GM18867 (cell line): ENCODE results near the gene MMP7.

Experiments
- ATAC-seq: cut with Tn5 transposase; IDR thresholded peaks from one replicate; pipeline ENCODE4 v1.9.1; 2021; ENCODE audit warnings: mild to moderate bottlenecking, moderate library complexity; ENCODE audit not compliant: unreplicated experiment

The MMP7 gene, protein sequence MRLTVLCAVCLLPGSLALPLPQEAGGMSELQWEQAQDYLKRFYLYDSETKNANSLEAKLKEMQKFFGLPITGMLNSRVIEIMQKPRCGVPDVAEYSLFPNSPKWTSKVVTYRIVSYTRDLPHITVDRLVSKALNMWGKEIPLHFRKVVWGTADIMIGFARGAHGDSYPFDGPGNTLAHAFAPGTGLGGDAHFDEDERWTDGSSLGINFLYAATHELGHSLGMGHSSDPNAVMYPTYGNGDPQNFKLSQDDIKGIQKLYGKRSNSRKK

GRCh38 chr11:102530558-102530957 is at the start of gene MMP7:
TSS of gene MMP7 (minus strand) at chr11:102530747. CDS start at chr11:102530700, 47 bp downstream.
- no peak for ATAC-seq

DNA sequence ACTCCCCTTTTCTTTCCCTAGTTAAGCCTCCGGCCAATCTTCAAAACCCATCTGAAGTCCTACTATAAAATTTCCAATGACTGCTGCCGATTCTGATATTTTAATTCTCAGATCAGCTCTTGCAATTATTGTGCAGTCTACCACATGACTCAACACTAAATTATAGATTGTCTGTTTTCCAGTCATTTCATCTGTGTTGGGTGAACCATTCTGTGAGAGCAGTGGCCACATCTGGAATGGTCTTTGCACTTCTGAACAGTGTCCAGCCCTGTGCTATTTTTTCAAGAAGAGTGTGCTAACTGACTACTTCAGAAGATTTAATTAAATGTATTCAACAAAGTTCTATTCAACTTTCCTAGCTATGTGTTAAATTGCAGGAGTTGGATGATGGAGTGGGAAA is 47.2 kb upstream of the MMP7 start:
- no peak for ATAC-seq

GRCh38 chr11:102577182-102577581 is 46.6 kb upstream of the MMP7 start:
- no peak for ATAC-seq

GRCh38 chr11:102576350-102576749 is 45.8 kb upstream of the MMP7 start:
- ATAC-seq, result no peak

GRCh38 chr11:102575012-102575411 is 44.5 kb upstream of the MMP7 start:
- ATAC-seq, result no peak

DNA sequence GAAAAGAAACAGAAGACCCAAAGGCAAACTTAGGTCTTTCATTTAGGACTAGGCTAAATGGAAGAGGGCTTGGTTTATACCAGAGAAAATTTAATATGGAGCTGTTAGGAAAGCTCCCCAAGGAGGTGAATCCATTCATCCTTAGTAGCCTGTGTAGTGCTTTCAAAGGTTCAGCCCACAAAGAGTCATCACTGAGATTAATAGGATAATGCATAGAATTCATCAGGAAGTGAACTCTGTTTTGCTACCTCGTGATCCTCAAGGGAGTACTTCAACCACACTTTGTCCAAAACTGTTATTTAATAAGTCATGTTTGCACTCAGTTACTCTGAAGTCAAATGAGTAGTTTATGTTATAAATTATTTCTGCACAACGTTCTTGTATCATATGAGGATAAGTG is 43.3 kb upstream of the MMP7 start:
- no peak for ATAC-seq

GRCh38 chr11:102572554-102573220 is 42.1 kb upstream of the MMP7 start:
- ATAC-seq, result no peak

DNA sequence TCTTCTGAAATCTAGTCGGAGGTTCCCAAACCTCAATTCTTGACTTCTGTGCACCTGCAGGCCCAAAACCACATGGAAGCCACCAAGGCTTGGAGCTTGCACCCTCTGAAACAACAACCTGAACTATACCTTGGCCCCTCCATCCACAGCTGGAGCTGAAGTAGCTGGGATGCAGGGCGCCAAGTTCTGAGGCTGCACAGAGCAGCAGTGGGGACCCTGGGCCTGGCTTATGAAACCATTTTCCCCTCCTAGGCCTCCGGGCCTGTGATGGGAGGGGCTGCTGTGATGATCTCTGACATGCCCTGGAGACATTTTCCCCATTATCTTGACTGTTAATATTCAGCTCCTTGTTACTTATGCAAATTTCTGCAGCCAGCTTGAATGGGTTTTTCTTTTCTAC is 38.3 kb upstream of the MMP7 start:
- no peak for ATAC-seq

DNA sequence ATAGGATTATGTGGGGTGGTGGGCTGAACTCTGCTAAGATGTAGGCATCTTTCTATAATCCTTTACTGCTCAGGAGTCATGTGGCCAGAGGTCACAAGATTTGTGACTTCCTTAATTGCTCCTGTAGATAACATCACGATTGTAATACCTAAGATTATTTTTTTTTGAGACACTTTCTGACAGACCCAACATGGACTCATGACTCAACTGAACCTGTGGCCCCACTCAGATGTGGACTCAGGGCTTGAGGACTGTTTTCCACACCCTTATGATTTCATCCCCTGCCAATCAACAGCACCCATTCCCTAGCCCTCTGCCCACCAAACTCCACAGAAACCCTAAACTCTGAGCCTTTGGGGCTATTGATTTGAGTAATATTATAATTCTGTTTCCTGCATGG is 35.6 kb upstream of the MMP7 start:
- no peak for ATAC-seq

DNA sequence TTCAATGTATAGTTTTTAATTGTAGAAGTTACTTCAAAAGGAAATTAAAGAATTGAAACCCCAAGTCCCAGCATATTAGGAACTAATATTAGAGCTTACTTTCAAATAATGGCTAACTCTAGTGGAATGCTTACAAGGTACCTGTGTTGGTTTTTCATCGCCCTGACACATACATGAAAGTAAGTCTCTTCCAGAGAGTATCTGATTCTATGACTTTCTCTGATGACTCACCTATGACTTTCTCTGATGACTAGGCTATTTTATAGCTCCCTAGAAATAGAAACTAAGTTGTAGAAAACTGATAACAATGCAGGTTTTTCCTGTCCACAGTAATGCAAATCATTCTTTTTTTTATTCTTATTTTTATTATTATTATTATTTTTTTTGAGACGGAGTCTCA is 33.6 kb upstream of the MMP7 start:
- peak; percentile 63 for ATAC-seq

DNA sequence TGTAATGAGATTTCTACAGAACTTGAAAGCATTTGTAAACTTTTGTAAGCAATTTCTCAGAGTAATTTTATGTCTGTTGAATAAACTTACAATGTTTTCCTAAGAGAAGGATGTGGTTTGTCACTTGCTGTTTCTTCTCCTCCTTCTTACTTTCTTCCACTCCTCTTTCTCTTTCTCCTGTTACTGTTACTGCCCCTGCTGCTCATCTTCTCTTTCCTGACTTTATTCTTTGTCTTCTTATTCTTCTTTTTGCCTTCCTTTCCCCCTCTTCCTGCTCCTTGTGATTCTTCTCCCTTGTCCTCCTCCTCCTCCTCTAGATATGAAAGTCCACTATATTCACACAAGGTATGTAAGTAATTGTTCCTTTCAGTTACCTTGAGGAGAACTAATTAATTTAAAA is 31.1 kb upstream of the MMP7 start:
- no peak for ATAC-seq

- ATAC-seq, result peak; percentile 81
Observed at GRCh38 chr11:102560555-102561011, 30.0 kb upstream of the MMP7 start.

DNA sequence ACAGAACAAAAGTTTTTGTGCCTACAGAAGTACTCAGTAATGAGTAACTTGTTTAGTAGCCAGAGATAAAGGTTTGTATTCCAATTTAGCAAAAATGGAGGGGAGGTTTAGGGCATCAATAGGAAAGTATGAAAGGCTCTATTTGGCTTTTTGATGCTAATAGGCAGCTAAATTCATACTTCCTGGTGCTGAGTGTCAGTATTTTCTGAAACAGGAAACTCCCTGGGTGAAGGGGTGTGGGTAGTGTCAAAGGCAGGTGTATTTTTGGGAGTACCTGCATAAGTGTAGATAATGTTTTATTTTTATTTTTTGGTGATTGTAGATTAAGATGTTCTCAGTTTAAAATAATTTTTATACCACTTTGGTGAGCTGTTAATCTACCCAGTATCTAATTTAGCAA is 29.3 kb upstream of the MMP7 start:
- ATAC-seq, result peak; percentile 45

DNA sequence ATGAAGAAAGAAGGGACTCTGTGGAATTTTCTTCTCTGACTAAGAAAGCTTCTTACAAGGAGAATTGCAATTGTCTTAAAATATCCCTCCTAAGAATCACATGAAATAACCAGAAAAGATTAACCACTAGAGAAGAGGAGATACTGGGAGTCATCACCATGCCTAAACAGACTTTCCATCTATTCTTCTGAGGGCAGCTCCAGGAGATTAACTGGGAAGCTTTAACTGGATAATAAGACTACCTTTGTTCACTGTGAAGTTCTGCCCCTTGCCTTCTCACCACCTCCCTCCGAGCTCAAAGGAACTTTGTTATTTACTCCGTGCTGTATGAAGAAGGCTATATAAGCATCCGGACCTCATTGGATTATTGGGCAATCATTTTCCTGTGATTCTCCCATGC is 24.5 kb upstream of the MMP7 start:
- ATAC-seq, result no peak

DNA sequence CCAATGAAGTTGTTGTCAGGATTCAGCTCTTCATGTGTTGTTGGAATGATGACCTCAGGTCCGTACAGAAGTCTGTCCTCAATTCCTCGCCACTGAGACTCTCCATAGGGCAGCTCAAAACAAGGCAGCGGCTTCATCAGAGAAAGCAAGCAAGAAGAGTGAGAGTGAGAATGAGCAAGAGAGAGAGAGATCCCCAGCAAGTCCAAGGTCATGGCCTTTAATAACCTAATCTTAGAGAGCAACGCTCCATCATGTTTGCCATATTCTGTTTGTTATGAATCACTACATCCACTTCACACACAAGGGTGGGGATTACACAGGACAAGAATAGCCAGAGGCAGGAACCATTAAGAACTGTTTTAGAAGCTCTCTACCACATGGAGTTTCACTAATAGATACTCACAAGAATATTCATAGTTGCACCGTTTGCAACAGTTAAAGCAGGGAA is 23.3 kb upstream of the MMP7 start:
- peak; percentile 82 for ATAC-seq

DNA sequence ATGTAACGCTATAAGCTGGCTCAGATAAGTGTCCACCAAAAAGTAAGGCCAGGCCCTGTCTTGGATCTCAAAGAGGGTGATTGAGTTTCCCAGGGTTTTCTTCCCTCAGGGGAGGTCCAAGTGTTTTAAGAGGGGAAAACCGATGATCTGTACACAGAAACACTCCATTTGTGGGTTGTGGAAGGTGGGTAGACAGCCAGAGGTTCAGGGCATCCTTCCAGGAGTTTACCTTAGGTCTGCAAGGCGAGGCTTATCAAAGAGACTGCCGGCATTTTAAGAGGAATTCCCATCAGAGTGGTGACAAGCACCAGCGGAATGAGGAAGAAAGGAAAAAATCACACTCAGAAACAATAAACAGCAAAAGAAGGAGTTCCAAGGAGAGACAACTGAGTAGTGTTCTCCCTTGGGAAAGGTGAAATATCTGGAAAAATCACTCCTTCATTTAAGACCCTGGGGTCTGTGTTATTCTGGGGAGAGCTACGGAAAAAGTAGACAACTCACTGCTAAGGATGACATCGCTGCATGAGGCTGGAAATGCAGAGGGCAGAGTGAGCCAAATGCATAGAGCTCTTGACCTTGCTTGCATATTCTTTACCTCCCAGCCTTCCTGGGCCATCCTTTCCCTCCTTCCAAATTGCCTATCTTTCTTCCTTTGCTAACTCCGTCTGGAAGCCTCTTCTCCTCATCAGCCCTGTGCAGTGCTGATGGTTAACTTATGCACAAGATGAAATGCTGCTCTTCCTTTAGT is 22.1 kb upstream of the MMP7 start:
- no peak for ATAC-seq

- ATAC-seq, result no peak
Observed at GRCh38 chr11:102552020-102552419, 21.5 kb upstream of the MMP7 start.

GRCh38 chr11:102551169-102551781 is 20.7 kb upstream of the MMP7 start:
- no peak for ATAC-seq

DNA sequence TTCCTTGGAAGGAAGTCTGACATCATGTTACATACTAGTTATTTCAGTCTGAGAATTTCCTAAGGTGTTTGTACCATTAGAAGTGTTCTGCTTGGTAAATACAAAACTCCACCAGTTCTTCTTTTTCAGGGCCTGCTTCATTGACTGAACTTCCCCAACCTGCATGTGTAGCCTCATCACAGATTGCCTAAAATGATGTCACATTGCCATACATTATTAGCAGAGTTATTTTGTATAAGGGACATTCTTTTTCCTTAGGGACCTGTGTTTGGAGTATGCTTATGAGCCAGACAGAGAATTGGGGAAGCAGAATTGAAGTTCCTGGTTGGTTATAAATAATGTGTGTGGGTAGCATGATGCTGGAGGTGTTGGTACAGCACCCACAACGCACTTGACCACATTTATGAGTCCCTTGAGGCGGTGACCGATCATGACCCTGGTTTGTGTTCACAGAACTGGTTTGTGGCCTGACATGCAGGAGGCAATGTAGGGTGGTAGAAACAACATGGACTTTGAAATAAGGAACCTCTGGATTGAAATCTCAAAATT is 16.4 kb upstream of the MMP7 start:
- peak; percentile 88 for ATAC-seq

DNA sequence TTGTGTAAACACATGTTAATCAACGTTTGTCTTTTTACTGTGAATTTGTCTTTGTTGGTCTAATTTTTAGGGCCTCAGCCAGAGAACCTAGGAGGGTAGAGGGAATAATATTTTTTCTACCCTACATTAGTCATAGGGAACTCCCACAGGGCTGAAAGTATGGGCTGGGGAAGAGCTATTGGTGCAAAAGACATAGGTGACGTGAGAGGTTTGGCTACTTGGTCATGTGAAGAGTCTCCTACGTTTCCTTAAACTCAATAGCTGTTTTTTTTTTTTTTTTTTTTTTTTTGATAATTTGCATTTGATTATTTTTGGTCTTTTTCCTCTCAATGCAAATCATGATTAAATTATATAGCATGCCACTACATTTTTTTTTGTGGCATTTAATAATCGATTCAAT is 15.9 kb upstream of the MMP7 start:
- ATAC-seq, result peak; percentile 58

DNA sequence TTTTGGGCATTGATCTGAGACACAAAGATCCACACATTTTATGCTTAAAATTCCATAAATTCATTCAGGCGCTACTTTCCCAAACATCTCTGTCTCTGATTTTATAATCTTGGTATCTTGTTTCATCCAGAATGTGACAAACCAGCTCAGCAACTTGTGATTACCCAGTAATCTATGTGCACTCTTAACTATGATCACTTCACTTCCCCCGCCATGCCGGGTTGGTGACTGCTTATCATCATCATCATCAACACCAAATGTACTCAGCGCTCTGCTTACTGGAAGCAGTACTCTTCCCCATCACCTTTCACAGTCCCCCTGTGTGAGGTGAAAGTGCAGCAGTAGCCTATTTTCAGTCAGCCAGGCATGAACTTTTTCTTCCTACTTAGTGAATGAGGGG is 15.2 kb upstream of the MMP7 start:
- ATAC-seq, result no peak
